ENCODE measurements around the gene PDE6H.

GRCh38 chr12:14927267-14927666 lies 45.6 kb upstream of the PDE6H start:
- TF ChIP-seq CTCF (IDR thresholded peaks at IDR 0.05) = no peak
- TF ChIP-seq EP300 (IDR thresholded peaks at IDR 0.05) = no peak
- no peak for TF ChIP-seq POLR2A (IDR thresholded peaks at IDR 0.05)

Data from sigmoid colon (tissue), 4 donors.